DMS53 (cell line): ENCODE measurements around the gene KTI12.
"Not testable (repeated sequence)": the region's sequence is repeated elsewhere in the genome, so short reads cannot be mapped to it uniquely, and the experiment has no call there.

Experiments
- DNase-seq: peaks from one replicate; lab custom pipeline; 2025; lab: John Stamatoyannopoulos, UW

Gene KTI12

DNA sequence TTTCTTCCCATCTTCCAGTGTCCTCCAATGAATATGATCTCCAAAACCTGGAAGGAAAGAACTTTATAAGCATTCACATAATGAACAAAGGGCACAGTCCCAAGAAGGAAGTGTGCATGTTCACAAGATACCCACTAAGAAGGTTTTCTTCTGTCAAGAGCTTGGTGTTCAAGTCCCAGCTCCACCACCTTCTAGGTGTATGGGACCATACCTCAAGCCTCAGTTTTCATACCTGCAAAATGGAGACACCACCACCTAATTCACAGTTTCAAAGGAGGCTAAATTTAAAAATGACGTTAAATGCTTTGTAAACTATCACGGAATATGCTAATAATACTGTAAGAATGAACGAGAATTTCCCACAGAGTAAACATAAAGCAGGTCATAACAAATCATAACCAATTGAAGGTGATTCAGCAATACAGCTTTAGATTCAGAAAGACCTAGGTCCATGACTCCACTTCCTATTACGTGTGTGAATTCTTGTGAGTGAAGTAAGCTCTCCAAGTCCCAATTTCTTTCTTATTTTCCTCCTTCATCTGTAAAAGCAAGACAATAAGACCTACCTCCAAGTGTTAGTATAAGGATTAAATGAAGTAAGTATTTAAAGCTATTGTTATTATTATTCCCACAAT lies 8.1 kb upstream of the KTI12 start:
- no peak for DNase-seq

DNA sequence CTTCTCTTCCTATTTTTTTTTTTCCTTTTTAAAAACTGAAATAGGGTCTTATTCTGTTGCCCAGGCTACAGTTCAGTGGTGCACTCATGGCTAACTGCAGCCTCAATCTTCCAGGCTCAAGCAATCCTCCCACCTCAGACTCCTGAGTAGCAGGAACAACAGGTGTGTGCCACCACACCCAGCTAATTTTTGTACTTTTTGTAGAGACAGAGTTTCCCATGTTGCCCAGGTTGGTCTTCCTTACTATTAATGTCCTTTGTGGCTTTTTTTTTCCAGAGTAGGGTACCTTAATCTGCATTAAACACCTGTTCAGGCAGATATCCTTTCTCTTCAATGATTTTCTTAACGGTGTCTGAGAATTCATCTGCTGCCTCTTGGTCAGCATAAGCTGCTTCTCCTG lies 4.3 kb upstream of the KTI12 start:
- DNase-seq = no peak

DNA sequence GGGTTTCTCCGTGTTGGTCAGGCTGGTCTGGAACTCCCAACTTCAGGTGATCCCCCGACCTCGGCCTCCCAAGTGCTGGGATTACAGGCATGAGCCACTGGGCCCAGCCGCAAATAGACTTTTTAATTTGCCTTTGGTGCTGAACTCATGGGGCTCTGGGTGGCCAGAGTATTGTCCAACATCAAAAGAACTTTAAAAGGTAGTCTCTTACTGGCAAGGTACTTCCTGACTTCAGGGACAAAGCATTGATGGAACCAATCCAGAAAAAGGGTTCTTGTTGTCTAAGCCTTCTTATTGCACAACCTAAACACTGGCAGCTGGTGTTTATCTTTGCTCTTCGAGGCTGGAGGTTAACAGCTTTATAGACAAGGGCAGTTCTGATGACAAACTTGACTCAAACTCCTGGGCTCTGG lies 3.8 kb upstream of the KTI12 start:
- peak; percentile 87 for DNase-seq

DNA sequence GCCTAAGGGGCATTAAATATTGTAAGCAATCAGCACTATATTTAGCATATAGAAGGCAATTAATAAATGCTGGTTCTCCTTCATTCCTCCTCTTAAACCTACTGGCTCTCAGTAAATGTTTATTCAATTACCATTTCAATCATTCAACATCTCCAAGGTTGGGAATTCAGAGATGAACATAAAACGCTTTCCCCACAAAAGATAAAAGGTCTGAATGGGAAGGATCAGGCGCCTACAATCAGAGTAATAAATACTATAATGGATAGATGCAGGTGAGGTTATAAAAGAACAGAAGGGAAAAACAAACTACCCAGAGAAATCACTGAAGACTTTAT lies 407 bp upstream of the KTI12 start:
- DNase-seq = no peak

DNA sequence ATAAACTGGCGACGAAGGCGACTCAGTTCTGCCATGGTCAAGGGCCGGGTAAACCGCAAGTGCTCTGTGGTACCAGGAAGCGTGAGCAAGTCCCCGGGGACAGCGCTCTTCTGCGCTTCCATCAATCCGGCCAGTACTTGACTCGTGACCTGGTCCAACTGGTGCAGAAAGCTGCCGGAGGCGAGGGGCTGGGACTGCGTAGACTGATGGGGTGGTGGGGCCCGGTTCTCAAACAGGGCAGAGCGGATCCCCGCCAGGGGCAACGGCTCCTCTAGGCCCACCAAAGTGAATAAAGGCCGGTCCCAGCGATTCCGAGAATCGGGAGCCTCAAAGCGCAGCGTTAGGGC lies 852 bp downstream of the KTI12 start:
- peak; percentile 81 for DNase-seq

DNA sequence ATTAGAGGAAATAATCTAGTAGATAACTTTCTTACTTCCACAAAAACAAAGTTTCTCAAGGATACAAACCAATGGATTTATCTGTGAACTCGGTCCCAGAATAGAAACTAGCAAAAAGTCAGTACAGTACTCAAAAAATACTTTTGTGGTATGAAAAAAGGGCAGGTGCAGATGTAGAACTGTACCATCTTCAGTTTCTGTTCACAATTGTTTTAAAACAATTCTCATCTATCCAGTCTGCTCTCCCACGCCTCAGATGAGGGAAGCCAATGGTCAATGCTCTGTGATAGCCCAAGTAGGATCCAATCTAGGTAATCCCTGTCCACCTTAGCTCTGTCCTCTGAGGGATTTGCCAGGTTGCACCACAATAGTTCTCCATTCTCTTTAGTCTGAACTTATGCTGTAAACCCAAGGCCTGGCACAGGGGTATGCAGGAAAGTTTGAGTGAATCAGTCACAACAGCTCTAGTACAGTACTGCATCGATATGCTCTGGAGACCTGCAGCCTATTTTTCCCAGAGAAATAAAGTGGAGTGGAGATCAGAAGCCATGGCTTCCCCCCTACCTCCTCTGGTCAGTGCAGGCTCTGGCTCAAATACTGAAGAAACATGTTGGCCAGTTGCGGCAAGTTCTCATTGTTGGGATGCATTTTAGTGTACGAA lies 1.4 kb downstream of the KTI12 start:
- DNase-seq = no peak

DNA sequence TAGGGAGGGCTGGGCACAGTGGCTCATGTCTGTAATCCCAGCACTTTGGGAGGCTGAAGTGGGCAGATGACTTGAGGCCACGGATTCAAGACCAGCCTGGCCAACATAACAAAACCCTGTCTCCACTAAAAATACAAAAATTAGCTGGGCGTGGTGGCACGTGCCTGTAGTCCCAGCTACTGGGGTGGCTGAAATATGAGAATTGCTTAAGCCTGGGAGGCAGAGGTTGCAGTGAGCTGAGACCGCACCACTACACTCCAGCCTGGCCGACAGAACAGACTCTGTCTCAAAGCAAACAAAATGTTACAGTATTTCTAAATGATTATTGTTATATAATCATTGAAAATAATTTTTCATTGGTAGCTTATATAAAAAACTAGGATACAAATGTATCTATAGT lies 4.8 kb downstream of the KTI12 start:
- DNase-seq = peak; percentile 56

DNA sequence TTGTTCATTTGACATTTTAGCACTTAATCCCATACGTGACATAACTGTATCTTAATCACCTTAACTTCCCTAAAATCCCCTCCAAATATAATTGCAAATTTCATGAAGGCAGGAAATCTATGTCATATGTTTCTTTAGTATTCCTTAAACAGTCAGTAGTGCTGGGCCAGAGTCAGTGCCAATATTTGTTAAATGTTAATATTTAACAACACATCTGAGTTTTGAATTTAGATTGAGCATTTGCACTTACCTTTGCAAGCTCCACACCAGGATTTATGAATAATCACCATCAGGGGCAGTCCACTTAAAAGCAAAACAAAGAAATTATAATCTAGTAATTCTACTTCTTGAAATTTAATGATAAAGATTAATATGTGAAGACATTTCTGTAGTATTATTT lies 5.3 kb downstream of the KTI12 start:
- peak; percentile 68 for DNase-seq

DNA sequence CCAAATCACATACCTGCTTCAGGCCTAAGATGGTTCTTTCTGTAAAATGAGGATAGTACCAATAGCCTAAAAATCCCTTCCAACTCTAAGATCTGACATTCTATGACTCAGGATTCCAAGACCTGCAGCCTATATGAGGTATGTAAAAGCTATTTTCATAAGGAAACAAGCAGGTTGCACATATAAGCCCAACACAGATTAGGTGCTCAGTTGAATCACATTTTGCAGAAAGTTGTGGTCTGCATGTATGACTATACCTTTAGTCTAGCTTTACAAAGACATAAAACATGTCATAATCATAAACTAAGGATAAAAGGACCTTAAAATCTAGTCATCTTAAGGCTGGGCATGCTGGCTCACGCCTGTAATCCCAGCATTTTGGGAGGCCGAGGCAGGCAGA lies 7.3 kb downstream of the KTI12 start:
- no peak for DNase-seq

DNA sequence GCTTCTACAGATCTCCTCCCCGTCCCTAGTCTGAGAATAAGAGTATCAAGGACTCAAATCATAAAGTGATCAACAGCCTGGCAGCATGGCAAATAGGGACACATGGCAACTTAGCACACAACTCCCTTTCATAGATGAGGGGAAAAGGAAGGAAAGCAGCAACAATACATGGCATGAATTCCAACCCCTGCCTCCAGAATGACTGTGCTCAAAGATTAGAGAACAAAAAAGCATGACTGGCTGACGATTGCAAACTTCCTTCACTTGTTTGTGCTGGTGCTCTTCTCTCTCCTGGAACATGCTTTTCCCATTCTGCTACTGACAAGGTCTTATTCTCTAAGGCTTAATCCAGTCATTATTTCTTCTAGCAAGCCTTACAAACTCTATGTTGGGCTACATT lies 11.5 kb downstream of the KTI12 start:
- DNase-seq = no peak

DNA sequence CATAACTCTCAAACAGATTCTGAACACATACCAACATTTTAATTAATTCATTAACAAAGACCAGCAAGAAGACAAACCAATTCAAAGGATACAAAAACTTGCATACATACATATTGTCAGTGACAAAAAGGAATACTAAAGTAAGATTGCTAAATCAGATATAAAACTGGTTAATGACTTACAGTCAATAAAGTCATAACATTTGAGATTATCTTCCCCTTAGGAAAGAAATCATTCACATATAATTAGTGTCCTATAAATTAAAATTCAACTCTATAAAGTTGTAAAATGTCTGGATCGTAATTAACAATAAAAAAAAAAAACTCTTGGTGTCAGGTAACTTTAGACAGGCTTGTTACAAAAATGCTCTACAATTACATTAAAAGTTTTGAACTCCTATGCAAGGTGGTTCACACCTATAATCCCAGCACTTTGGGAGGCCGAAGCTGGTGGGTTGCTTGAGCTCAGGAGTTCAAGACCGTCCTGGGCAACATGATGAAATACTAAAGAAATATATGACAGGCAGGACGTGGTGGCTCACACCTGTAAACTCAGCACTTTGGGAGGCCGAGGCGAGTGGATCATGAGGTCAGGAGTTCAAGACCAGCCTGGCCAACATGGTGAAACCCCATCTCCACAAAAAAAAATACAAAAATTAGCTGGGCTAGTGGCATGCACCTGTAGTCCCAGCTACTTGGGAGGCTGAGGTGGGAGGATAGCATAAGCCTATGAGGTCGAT lies 25.4 kb downstream of the KTI12 start:
- no peak for DNase-seq

DNA sequence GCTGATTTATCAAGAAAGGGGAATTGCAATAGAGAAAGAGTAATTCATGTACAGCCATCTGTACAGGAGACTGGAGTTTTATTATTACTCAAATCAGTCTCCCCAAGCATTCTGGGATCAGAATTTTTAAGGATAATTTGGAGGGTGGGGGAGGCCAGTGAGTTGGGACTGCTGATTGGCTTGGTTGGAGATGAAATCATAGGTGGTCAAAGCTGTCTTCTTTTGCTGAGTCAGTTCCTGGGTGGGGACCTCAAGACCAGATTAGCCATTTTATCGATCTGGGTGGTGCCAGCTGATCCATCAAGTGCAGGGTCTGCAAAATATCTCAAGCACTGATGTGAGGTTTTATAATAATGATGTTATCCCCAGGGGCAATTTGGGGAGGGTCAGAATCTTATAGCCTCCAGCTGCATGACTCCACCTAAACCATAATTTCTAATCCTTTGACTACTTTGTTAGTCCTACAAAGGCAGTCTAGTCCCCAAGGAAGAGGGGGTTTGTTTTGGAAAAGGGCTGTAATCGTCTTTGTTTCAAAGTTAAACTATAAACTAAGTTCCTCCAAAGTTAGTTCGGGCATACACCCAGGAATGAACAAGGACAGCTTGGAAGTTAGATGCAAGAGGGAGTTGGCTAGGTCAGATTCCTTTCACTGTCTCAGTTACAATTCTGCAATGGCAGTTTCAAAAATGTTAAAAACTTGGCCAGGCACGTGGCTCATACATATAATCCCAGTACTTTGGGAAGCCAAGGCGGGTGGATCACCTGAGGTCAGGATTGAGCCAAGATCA lies 26.2 kb downstream of the KTI12 start:
- no peak for DNase-seq

DNA sequence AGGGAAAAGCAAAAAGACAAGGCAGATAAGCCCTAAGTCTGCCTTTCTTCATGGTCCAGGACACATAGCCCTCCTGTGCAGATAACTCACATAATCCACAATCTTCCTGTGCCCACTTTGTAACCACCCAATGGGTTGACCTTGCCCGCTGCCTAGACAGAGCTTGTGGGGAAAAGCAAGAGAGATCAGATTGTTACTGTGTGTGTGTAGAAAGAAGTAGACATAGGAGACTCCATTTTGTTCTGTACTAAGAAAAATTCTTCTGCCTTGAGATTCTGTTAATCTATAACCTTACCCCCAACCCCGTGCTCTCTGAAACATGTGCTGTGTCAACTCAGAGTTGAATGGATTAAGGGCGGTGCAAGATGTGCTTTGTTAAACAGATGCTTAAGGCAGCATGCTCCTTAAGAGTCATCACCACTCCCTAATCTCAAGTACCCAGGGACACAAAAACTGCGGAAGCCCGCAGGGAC lies 27.5 kb downstream of the KTI12 start:
- not testable (repeated sequence) for DNase-seq

DNA sequence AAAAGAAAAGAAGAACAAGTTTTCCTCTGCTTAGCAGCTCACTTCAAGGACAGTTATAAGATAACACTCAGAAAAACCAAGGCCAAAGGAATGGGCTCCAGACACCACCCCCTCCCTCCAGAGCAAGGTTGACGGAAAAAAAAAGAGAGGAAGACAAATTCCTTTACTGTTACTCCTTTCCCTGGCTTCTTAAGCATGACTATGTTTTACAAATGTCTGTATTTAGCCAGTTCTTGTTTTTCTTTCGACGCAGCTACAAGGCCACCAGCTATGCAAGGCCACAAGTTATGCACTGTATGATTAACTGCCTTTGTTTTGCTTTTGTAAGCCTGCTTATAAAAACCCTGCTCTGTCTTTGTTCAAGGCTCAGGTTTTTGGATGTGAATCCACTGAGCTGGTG lies 28.1 kb downstream of the KTI12 start:
- DNase-seq = not testable (repeated sequence)

DNA sequence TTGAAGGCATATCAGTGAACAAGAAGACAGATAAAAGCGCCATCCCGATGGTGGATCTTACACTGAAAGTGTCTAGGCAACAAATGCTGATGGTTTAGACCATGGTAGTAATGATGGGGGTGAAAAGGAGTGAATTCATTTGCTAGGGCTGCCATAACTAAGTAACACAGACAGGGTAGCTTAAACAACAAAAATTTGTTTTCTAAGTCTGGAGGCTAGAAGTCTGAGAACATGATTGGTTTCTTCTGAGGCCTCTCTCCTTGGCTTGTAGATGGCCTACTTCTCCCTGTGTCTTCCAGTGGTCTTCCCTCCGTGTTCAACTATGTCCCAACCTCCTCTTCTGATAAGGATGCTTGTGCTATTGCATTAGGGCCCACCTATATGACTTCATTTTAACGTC lies 29.7 kb downstream of the KTI12 start:
- DNase-seq = no peak

DNA sequence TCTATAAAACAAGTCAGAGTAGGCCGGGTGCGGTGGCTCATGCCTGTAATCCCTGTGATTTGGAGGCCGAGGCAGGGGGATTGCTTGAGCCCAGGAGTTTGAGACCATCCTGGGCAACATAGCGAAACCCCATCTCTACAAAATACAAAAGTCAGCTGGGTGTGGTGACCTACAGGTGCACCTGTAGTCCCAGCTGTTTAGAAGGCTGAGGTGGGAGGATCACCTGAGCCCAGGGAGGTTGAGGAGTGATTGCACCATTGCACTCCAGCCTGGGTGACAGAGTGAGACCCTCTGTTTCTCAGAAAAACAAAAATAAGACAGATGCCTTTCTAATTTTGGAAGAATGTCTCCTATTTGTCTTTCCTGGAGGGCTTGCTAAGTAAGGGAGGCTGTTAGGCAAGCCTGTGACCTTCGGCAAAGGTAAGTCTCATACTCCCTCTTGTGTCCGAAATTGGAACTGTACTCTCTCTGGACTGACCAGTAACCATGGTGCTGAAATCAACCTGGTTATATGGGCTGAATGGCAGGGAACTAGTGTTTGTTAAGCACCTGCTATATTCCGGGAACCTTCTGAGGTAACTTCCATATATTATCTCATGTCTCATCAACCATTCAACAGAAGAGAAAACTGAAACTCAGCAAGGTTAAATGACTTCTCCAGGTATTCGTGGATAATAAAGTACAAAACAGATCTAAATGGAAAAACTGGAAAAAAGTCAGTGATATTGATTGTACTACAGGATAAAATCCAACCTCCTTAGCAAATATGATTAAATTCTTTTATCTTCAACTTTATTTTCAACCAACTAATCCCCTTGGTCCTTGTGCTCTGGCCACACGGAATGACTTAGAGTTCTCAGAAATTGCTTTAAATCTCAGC lies 31.3 kb downstream of the KTI12 start:
- DNase-seq = peak; percentile 98

DNA sequence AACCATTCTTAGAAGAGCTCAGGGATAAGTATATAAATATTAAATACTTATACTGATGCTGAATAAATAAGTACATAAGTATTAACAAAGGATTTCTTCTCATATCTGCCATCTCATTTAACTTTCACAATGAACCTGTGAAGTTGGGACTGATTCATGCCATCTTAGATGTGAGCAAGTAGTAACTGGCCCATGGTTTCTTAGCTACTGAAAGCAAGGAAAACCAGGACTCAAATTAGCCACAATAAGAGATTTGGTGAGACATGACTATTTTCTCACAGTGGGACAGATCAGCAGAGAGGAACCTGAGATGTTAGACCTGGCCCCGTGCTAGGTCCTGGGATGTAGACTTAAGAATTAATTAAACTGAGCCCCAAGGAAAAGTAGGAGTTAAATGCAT lies 34.9 kb downstream of the KTI12 start:
- no peak for DNase-seq

DNA sequence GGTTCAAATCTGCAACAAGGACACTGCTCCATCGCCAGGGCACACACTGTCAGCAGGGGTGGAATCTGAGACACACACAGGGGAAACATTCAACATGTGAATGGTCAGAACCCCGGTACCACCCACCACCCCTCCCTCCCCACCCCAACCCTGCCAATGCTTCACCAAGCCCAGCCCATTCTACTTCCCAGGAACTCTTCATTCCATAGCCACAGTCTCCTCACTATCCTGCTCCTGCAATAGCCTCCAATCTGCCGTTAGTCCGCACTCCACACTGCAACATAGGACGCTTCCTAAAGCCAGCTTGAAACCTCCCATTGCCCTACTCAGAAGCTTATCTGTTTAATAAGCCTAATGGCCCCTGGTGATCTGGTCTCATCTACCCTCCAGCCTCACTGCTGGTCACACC lies 35.6 kb downstream of the KTI12 start:
- DNase-seq = no peak

DNA sequence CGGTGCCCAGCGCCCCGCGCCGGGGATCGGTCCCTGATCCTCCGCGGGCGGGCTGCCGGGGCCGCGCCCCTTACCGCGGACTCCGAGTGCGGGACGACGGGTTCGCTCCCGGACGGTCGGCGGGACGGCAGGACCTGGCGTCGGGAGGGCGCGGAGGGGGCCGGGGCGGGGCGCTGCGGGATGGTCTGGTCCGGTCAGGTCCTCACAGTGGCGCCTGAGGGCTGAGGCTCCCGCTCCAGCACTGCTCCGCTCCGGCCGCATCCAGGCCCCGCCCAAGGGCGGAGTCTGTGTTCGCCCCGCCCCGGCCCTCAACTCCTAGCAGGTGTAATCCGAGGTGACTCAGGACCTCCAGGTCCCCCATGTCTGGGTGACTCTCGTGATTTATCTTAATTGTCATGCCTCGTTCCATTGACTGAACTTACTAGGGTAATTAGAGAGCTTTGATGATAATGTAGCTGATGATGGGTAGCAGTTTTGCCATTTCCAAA lies 43.1 kb downstream of the KTI12 start, which contains the start of gene RAB3B:
Gene RAB3B, minus strand, starts transcription at position 223 of the 488 bp plus-strand sequence. CDS start 13,583 bp downstream, outside the sequence.
- DNase-seq = peak; percentile 95

DNA sequence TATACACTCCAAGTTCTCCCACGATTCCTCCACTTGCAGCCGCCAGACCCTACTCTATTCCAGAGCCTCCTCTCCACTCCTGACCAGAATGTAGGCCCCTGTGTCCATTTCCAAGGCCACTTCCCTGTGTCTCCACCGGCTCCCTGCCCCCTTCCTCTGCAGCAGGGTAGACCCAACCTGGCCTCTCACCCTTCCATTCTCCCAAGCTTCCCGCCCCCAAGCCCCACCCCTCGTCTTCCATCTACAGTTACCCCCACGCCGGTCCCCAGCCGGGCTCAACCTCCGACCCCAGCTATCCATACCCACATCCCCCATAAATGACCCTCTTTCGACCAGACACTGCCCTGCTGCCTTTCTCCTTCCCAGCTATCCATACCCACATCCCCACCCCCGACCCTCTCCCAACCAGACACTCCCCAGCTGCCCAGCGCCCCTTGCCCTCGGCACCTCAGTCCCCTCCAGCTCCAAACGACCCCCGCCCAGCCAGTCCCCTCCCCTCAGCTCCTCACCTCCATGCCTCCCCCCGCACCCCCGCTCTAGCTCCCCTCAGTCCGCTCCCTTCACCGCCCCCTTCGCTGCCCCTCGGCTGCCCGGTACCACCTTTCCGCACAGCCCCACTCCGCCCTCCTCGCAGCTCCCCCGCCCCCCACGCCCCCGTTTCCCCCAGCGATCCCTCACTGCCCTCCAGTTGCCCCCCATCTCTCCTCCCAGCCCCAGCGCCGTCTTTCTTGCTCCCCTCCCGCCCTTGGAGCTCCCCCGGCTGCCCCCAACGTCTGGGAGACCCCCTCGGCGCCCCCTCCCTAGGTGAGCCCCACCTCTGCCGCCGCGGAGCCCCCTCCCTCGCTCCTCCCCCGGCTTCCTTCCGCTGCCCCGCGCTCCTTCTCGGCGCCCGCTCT lies 43.8 kb downstream of the KTI12 start:
- DNase-seq = peak; percentile 56
